Panc1 (cell line): ENCODE measurements around the gene SH3PXD2B. TPM values are rescaled to one million over a fixed set of nuclear protein-coding genes. Genes with fewer than 3 reads are reported as not detected.

Experiments used
- ATAC-seq: fragments of 200-7000 bp; cut with Tn5 transposase; 2 replicates; pipeline ENCODE4 v1.9.1; 2020; ENCODE audit warnings: mild to moderate bottlenecking, moderate library complexity
- BruUV-seq: library from RNA; stranded (reverse); fragments of 400-500 nt; replicated peaks from 2 replicates; lab custom pipeline; 2021; lab: Mats Ljungman, UMichigan
- CTCF ChIA-PET: fragments of 300-600 bp; sonication (Branson Sonifier 250); formaldehyde crosslinking; loops from one replicate; lab custom pipeline; 2022; ENCODE audit warnings: antibody characterized with exemption; lab: Charles Lee
- POLR2A ChIA-PET: fragments of 300-600 bp; sonication (Branson Sonifier 250); formaldehyde crosslinking; loops from one replicate; lab custom pipeline; 2022; ENCODE audit warnings: antibody characterized with exemption; lab: Charles Lee
- DNase-seq: peaks from one replicate; pipeline ENCODE4 v3.0.0-alpha.2; 2010; ENCODE audit warnings: low read depth, low spot score
- H3K27ac ChIP-seq: 2 replicates; pipeline ENCODE4 v1.5.1; 2011; ENCODE audit warnings: mild to moderate bottlenecking, low read length, inconsistent platforms
- H3K27me3 ChIP-seq: fragments of 200-500 bp; sonication (Bioruptor generic); 2 replicates; pipeline ENCODE4 v1.6.0; 2014; ENCODE audit warnings: low read length, inconsistent platforms; ENCODE audit not compliant: control insufficient read depth, insufficient read depth
- H3K36me3 ChIP-seq: fragments of 200-500 bp; sonication (Bioruptor generic); 2 replicates; pipeline ENCODE4 v1.5.1; 2014; ENCODE audit warnings: inconsistent platforms, mild to moderate bottlenecking, low read length, moderate library complexity; ENCODE audit not compliant: control insufficient read depth, insufficient read depth
- H3K4me1 ChIP-seq: 2 replicates; pipeline ENCODE4 v1.5.1; 2011; ENCODE audit warnings: inconsistent platforms, mild to moderate bottlenecking, low read length, moderate library complexity; ENCODE audit not compliant: control insufficient read depth, insufficient read depth
- H3K4me3 ChIP-seq, 2 experiments: 2 replicates each; pipeline ENCODE4 v1.5.1; 2011 to 2012; ENCODE audit warnings: low read depth in 2 of 2, low read length in 2 of 2, mild to moderate bottlenecking in 2 of 2, inconsistent platforms in 1 of 2, moderate library complexity in 1 of 2
- H3K9me3 ChIP-seq: fragments of 200-500 bp; sonication (Bioruptor generic); 2 replicates; pipeline ENCODE4 v1.5.1; 2014; ENCODE audit warnings: low read depth, mild to moderate bottlenecking, inconsistent platforms, low read length, moderate library complexity; ENCODE audit not compliant: control insufficient read depth, insufficient read depth
- CTCF ChIP-seq: fragments of 450-650 bp; IDR thresholded peaks from 2 replicates; pipeline ENCODE4 v1.5.1; 2017; ENCODE audit warnings: mild to moderate bottlenecking
- POLR2AphosphoS5 ChIP-seq: IDR thresholded peaks from 2 replicates; pipeline ENCODE4 v1.6.1; 2012; ENCODE audit warnings: mild to moderate bottlenecking, low read depth, low read length, moderate library complexity
- REST ChIP-seq, 2 experiments: IDR thresholded peaks; 2 replicates each; pipeline ENCODE4 v1.6.1; 2011 to 2012; ENCODE audit warnings: low read depth in 2 of 2, control low read depth in 1 of 2, low read length in 1 of 2, mild to moderate bottlenecking in 1 of 2, moderate library complexity in 1 of 2; ENCODE audit not compliant: insufficient read depth in 1 of 2
- SIN3A ChIP-seq: IDR thresholded peaks from 2 replicates; pipeline ENCODE4 v1.6.1; 2012; ENCODE audit warnings: low read depth, mild to moderate bottlenecking, low read length, moderate library complexity, borderline replicate concordance; ENCODE audit not compliant: insufficient read depth
- TCF7L2 ChIP-seq: IDR thresholded peaks from 2 replicates; pipeline ENCODE4 v1.6.1; 2011; ENCODE audit warnings: mild to moderate bottlenecking, low read depth, low read length, inconsistent platforms
- in situ Hi-C: cut with HindIII; loops from 2 replicates; pipeline ENCODE4 v1.10.0; 2016; ENCODE audit warnings: low sequenced_read_pairs, low pct_unique_long_range_greater_than_20kb
- intact Hi-C: fragments of 100-400 bp; cut with micrococcal nuclease; formaldehyde crosslinking; loops from one replicate; pipeline ENCODE4 v1.10.0; 2022; ENCODE audit not compliant: unreplicated experiment
- total RNA-seq: library from RNA; stranded (reverse); gene quantifications from one replicate; pipeline ENCODE4 v1.2.1, GENCODE V29; 2021; ENCODE audit not compliant: unreplicated experiment

Gene SH3PXD2B
- total RNA-seq, 1 experiment from 2014 or later, result 39.7 TPM

GRCh38 chr5:172486912-172487311 is 32.6 kb upstream of the SH3PXD2B start:
- no peaks in the 10 kb centered on the region for H3K27me3 ChIP-seq
- DNase-seq, result no peak
- H3K9me3 ChIP-seq, result no peaks in the 10 kb centered on the region
- ChIA-PET POLR2A (no interaction called here), CTCF (no interaction called here)
- H3K36me3 ChIP-seq, result no peaks in the 10 kb centered on the region
- intact Hi-C loops, result no loop called here
- H3K4me1 ChIP-seq, result no peaks in the 10 kb centered on the region
- TF ChIP-seq POLR2AphosphoS5 (no peak), REST (IDR thresholded peaks at IDR 0.05; ENCODE audit: insufficient read depth in 1 of 2, low read depth in 2 of 2, low read length in 1 of 2) (no peak), SIN3A (no peak), CTCF (no peak)
- no peak overlapping the region for H3K27ac ChIP-seq
- in situ Hi-C loops, result no loop called here
- no peak for ATAC-seq
- no peak overlapping the region for H3K4me3 ChIP-seq
- BruUV-seq, result no TSS peak

- H3K4me3 ChIP-seq, result no peak overlapping the region
- H3K9me3 ChIP-seq, result no peaks in the 10 kb centered on the region
- no peaks in the 10 kb centered on the region for H3K36me3 ChIP-seq
- no peaks in the 10 kb centered on the region for H3K4me1 ChIP-seq
- DNase-seq, result no peak
- TF ChIP-seq TCF7L2 (no peak), CTCF (no peak), SIN3A (no peak), POLR2AphosphoS5 (no peak), REST (IDR thresholded peaks at IDR 0.05; ENCODE audit: insufficient read depth in 1 of 2, low read depth in 2 of 2, low read length in 1 of 2) (no peak)
- H3K27ac ChIP-seq, result no peak overlapping the region
- no peak for ATAC-seq
- POLR2A ChIA-PET, result no interaction called here
- CTCF ChIA-PET, result no interaction called here
- in situ Hi-C loops, result no loop called here
- no peaks in the 10 kb centered on the region for H3K27me3 ChIP-seq
- BruUV-seq, result no TSS peak
- intact Hi-C loops, result no loop called here
Measured at GRCh38 chr5:172486451-172486850, 32.1 kb upstream of the SH3PXD2B start.
